CD14-positive monocyte (primary cell): ENCODE measurements around the gene PANX2. TPM values are rescaled to one million over a fixed set of nuclear protein-coding genes. Genes with fewer than 3 reads are reported as not detected.

Source experiments
- DNase-seq, 3 donors: peaks; one replicate each; pipeline ENCODE4 v3.0.0-alpha.2; 2011 to 2022
- H2AFZ ChIP-seq: 2 replicates; pipeline ENCODE4 v1.6.0; 2012; ENCODE audit warnings: mild to moderate bottlenecking, low read depth, low read length, inconsistent platforms; ENCODE audit not compliant: insufficient read depth, poor library complexity, severe bottlenecking
- H3K27ac ChIP-seq, 2 donors: 1 replicate in 1 of 2; 2 replicates in 1 of 2; pipeline ENCODE4 v1.5.1; 2012 to 2013; ENCODE audit warnings: low read length in 2 of 2, control low read depth in 1 of 2, inconsistent platforms in 1 of 2, low read depth in 1 of 2, mild to moderate bottlenecking in 1 of 2
- H3K27me3 ChIP-seq, 2 donors: one replicate each; pipeline versions ENCODE4 v1.6.0 to v1.6.1; 2011 to 2013; ENCODE audit warnings: low read length in 2 of 2; ENCODE audit not compliant: control insufficient read depth in 2 of 2, insufficient read depth in 2 of 2
- H3K36me3 ChIP-seq, 2 donors: replicated peaks in 1 of 2; 1 replicate in 1 of 2; 2 replicates in 1 of 2; pipeline versions ENCODE4 v1.5.1 to v1.6.1; 2012 to 2013; ENCODE audit warnings: low read length in 2 of 2, control low read depth in 1 of 2, inconsistent platforms in 1 of 2, mild to moderate bottlenecking in 1 of 2; ENCODE audit not compliant: insufficient read depth in 2 of 2, control insufficient read depth in 1 of 2
- H3K4me1 ChIP-seq, 2 donors: 1 replicate in 1 of 2; 2 replicates in 1 of 2; pipeline versions ENCODE4 v1.5.1 to v1.6.1; 2012 to 2013; ENCODE audit warnings: low read length in 2 of 2, control low read depth in 1 of 2, inconsistent platforms in 1 of 2, mild to moderate bottlenecking in 1 of 2, moderate library complexity in 1 of 2; ENCODE audit not compliant: insufficient read depth in 2 of 2, control insufficient read depth in 1 of 2
- H3K4me2 ChIP-seq: replicated peaks from 2 replicates; pipeline ENCODE3; 2012; ENCODE audit warnings: low read length, moderate library complexity, mild to moderate bottlenecking; ENCODE audit not compliant: poor library complexity, severe bottlenecking; ENCODE audit errors: extremely low read depth
- H3K4me3 ChIP-seq, 3 experiments: fragments of 200-600 bp in 1 of 3; sonication (generic) in 1 of 3; replicated peaks in 1 of 3; 1 replicate in 2 of 3; 2 replicates in 1 of 3; pipeline ENCODE4 v1.5.1; 2011 to 2013; ENCODE audit warnings: low read length in 3 of 3, mild to moderate bottlenecking in 3 of 3, control low read depth in 2 of 3, low read depth in 2 of 3, inconsistent platforms in 1 of 3, moderate library complexity in 1 of 3
- H3K79me2 ChIP-seq: 2 replicates; pipeline ENCODE4 v1.6.0; 2012; ENCODE audit warnings: mild to moderate bottlenecking, control low read depth, inconsistent platforms, low read length, moderate library complexity; ENCODE audit not compliant: insufficient read depth
- H3K9ac ChIP-seq: 2 replicates; pipeline ENCODE4 v1.6.0; 2017; ENCODE audit warnings: low read length, mild to moderate bottlenecking; ENCODE audit not compliant: insufficient read depth, poor library complexity, severe bottlenecking
- H3K9me3 ChIP-seq, 2 donors: replicated peaks in 1 of 2; 1 replicate in 1 of 2; 2 replicates in 1 of 2; pipeline versions ENCODE4 v1.5.1 to v1.6.1; 2012 to 2013; ENCODE audit warnings: low read length in 2 of 2, control low read depth in 1 of 2; ENCODE audit not compliant: control insufficient read depth in 1 of 2, insufficient read depth in 1 of 2
- H4K20me1 ChIP-seq: 2 replicates; pipeline ENCODE4 v1.6.0; 2012; ENCODE audit warnings: mild to moderate bottlenecking, low read length, control low read depth, moderate library complexity; ENCODE audit not compliant: insufficient read depth
- H3K27ac Mint-ChIP-seq, 7 donors: one replicate each; pipeline ENCODE4 v1.8.0; 2020; ENCODE audit warnings: mild to moderate bottlenecking in 7 of 7, mixed read lengths in 7 of 7, moderate library complexity in 6 of 7, inconsistent platforms in 2 of 7
- H3K27me3 Mint-ChIP-seq, 3 donors: one replicate each; pipeline ENCODE4 v1.8.0; 2021 to 2022; ENCODE audit warnings: low read depth in 3 of 3, mild to moderate bottlenecking in 3 of 3, mixed read lengths in 3 of 3, moderate library complexity in 3 of 3, inconsistent platforms in 1 of 3
- H3K36me3 Mint-ChIP-seq, 2 donors: one replicate each; pipeline ENCODE4 v1.8.0; 2020; ENCODE audit warnings: mixed read lengths in 2 of 2, inconsistent platforms in 1 of 2, mild to moderate bottlenecking in 1 of 2
- H3K4me1 Mint-ChIP-seq: one replicate; pipeline ENCODE4 v1.8.0; 2020; ENCODE audit warnings: mild to moderate bottlenecking, mixed read lengths
- H3K4me3 Mint-ChIP-seq, 2 donors: one replicate each; pipeline ENCODE4 v1.8.0; 2020; ENCODE audit warnings: mild to moderate bottlenecking in 2 of 2, mixed read lengths in 2 of 2, moderate library complexity in 1 of 2
- H3K9me3 Mint-ChIP-seq, 7 donors: one replicate each; pipeline ENCODE4 v1.8.0; 2020 to 2022; ENCODE audit warnings: mixed read lengths in 7 of 7, mild to moderate bottlenecking in 6 of 7, moderate library complexity in 6 of 7, inconsistent platforms in 2 of 7
- WGBS: methylation state at CpG from one replicate; pipeline ENCODE4 v1.1.5; 2013; ENCODE audit warnings: missing lambda C conversion rate; ENCODE audit not compliant: insufficient coverage; 5-methylcytosine and 5-hydroxymethylcytosine counted together
- intact Hi-C, 2 donors: fragments of 100-400 bp; cut with micrococcal nuclease; formaldehyde crosslinking; loops; one replicate each; pipeline versions ENCODE4 v1.15.0 to v1.15.1; 2023
- polyA plus RNA-seq, 3 donors: library from polyadenylated mRNA; depleted of rRNA in 1 of 3; unstranded in 2 of 3; stranded (reverse) in 1 of 3; fragments of 300-500 nt in 2 of 3; fragments of >200 nt in 1 of 3; fragmentation: Illumina TruSeq in 2 of 3; gene quantifications; 1 replicate in 2 of 3; 2 replicates in 1 of 3; pipeline ENCODE4 v1.2.3, GENCODE V29; 2012 to 2021
- TF ChIP-seq, protein P1 (sequence below): fragments of 200-600 bp; IDR thresholded peaks from one replicate; pipeline ENCODE4 v1.8.0; 2022; ENCODE audit warnings: antibody characterized with exemption, mild to moderate bottlenecking

PANX2 gene
- polyA plus RNA-seq, 3 donors, result 0.05 to 6.0 TPM; not detected in 1

DNA sequence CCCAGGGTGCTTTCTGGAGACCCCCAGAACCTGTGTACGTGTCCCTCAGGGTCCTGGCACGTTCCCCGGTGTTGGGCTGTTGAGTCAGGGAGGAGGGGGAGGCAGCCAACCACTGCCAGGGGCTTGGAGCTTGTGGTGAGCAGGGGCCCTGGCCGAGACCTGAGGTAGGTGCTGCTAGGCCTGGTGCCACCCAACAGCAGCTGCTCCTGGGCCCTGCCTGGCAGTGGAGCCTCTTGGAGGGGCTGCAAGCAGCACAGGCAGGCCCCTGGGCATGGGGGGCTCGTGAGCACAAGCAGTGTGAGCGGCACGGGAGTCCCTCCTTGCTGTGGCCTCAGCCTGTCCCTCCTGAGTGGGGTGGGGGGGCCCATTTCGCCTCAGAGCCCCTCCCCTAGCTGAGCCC lies 23.1 kb downstream of the PANX2 start:
- H3K4me3 ChIP-seq, result no peak overlapping the region
- Mint-ChIP-seq H3K27me3 (peaks cover 0 to 1% (median 0%) of the 10 kb centered on the region in 3 donors), H3K36me3 (peaks cover 42 to 67% of the 10 kb centered on the region in 2 donors), H3K9me3 (no peaks in the 10 kb centered on the region), H3K4me1 (peaks cover 36% of the 10 kb centered on the region), H3K27ac (peak overlapping the region in 1 of 7 donors; percentile 35), H3K4me3 (no peak overlapping the region)
- no peak overlapping the region for H3K4me2 ChIP-seq
- H3K27me3 ChIP-seq, result no peaks in the 10 kb centered on the region
- no peaks in the 10 kb centered on the region for H3K9me3 ChIP-seq
- H3K36me3 ChIP-seq, result peaks cover 49 to 57% of the 10 kb centered on the region in 2 donors
- H4K20me1 ChIP-seq, result peaks cover 8% of the 10 kb centered on the region
- peaks cover 54% of the 10 kb centered on the region for H3K79me2 ChIP-seq
- H3K4me1 ChIP-seq, result peaks cover 45 to 50% of the 10 kb centered on the region in 2 donors
- no peak overlapping the region for H2AFZ ChIP-seq
- WGBS, result 93% methylated on average over 4 of the region's 8 CpGs
- TF ChIP-seq, protein P1, sequence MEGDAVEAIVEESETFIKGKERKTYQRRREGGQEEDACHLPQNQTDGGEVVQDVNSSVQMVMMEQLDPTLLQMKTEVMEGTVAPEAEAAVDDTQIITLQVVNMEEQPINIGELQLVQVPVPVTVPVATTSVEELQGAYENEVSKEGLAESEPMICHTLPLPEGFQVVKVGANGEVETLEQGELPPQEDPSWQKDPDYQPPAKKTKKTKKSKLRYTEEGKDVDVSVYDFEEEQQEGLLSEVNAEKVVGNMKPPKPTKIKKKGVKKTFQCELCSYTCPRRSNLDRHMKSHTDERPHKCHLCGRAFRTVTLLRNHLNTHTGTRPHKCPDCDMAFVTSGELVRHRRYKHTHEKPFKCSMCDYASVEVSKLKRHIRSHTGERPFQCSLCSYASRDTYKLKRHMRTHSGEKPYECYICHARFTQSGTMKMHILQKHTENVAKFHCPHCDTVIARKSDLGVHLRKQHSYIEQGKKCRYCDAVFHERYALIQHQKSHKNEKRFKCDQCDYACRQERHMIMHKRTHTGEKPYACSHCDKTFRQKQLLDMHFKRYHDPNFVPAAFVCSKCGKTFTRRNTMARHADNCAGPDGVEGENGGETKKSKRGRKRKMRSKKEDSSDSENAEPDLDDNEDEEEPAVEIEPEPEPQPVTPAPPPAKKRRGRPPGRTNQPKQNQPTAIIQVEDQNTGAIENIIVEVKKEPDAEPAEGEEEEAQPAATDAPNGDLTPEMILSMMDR, result no peak
- no peak overlapping the region for H3K9ac ChIP-seq
- DNase-seq, result no peak
- intact Hi-C loops, result no loop called here
- H3K27ac ChIP-seq, result peak overlapping the region in 1 of 2 donors; percentile 53

DNA sequence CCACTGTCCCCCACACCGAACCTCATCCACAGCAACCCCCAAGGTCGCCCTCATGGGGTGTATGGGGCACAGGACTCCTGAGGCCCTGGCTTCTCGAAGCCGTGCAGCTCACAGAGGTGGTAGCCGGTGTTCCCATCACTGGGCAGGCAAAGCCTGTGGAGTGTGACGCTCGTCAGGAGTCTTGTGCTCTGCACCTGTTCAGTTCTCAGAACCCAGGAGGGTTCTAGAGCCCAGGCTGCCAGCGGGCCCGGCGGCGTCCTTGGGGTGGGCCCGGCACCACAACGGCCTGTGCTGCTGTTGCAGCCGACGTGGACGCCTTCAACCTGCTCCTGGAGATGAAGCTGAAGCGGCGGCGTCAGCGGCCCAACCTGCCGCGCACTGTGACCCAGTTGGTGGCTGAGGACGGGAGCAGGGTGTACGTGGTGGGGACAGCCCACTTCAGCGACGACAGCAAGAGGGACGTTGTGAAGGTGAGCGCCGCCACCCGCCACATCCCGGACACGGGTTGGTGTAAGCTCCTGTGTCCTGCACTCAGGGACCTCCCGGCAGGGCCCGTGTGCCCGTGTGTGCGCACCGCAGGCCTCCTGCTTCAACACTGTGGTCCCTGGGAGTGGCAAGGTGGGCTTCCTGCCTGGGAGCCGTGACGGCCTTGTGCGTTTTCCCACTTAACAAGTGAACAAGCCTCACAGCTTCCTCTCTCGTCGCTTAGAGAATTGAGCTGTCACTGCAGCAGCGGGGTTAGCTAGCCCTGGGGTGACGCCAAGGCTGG lies 23.7 kb downstream of the PANX2 start:
- peaks cover 39 to 45% of the 10 kb centered on the region in 2 donors for H3K4me1 ChIP-seq
- WGBS, result 96% methylated on average over 43 of the region's 44 CpGs
- Mint-ChIP-seq H3K27me3 (peaks cover 0 to 1% (median 0%) of the 10 kb centered on the region in 3 donors), H3K9me3 (no peaks in the 10 kb centered on the region), H3K27ac (peak overlapping the region in 2 of 7 donors; percentile 35 to 60), H3K4me1 (peaks cover 30% of the 10 kb centered on the region), H3K36me3 (peaks cover 40 to 63% of the 10 kb centered on the region in 2 donors), H3K4me3 (no peak overlapping the region)
- peaks cover 48% of the 10 kb centered on the region for H3K79me2 ChIP-seq
- H2AFZ ChIP-seq, result no peak overlapping the region
- H4K20me1 ChIP-seq, result peaks cover 14% of the 10 kb centered on the region
- TF ChIP-seq, protein P1, result no peak
- peaks cover 51 to 63% of the 10 kb centered on the region in 2 donors for H3K36me3 ChIP-seq
- no peak overlapping the region for H3K9ac ChIP-seq
- H3K4me2 ChIP-seq, result no peak overlapping the region
- intact Hi-C loops, result no loop called here
- DNase-seq, result no peak
- peak overlapping the region in 1 of 2 donors; percentile 53 for H3K27ac ChIP-seq
- no peak overlapping the region for H3K4me3 ChIP-seq
- no peaks in the 10 kb centered on the region for H3K27me3 ChIP-seq
- H3K9me3 ChIP-seq, result no peaks in the 10 kb centered on the region
